GM19324 (cell line): ENCODE data around the gene SUMO1.

Experiments
- ATAC-seq: cut with Tn5 transposase; IDR thresholded peaks from one replicate; pipeline ENCODE4 v1.9.1; 2021; ENCODE audit warnings: mild to moderate bottlenecking, moderate library complexity; ENCODE audit not compliant: unreplicated experiment, low FRiP score

Gene SUMO1

GRCh38 chr2:202201220-202202160, 36.9 kb downstream of the SUMO1 start:
- ATAC-seq = no peak

DNA sequence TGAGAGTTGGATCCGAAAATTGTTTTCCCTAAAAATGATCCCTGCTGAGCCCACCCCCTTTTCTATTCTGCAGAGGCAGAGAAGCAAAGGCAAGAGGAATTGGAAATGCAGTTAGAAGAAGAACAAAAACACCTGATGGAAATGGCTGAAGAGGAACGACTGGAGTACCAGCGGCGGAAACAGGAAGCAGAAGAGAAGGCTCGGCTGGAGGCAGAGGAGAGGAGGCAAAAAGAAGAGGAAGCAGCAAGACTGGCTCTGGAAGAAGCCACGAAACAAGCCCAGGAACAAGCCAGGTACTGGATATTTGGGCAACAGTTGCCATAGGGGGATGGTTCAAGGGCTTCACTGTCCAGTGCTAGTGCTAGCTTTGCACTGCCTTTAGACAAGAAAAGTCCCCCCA, 41.7 kb downstream of the SUMO1 start:
- ATAC-seq = no peak

- no peak for ATAC-seq
Observed at GRCh38 chr2:202194418-202194817, 44.0 kb downstream of the SUMO1 start.

GRCh38 chr2:202193881-202194353, 44.5 kb downstream of the SUMO1 start:
- ATAC-seq = no peak

- no peak for ATAC-seq
Observed at GRCh38 chr2:202193305-202193704, 45.1 kb downstream of the SUMO1 start.

GRCh38 chr2:202187570-202187969, 50.8 kb downstream of the SUMO1 start:
- no peak for ATAC-seq

DNA sequence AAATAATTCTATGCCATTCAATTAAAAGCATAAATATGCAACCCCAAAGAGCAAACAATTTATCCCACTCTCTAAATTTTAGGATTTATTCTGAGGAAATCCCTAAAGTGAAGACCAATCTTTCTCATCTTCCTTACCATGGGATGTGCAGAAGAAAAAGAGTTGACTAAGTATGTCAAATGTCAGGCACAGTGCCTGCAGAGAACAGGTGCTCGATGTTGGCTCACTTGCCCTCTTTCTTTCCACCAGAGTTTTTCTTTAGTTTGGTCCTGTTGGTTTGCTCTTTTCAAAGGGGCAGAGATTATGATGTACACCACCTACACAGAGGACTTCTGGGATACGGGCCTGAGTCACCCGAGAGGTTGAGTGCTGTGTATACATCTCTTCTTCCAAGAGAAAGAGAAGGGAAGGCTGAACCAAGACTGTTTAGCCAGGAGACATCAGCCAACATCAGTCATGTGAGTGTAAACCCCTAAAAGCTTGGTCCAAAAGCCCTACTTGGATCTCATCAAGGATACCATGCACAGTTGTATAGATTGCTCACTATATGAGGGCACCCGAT, 51.7 kb downstream of the SUMO1 start:
- ATAC-seq = no peak

DNA sequence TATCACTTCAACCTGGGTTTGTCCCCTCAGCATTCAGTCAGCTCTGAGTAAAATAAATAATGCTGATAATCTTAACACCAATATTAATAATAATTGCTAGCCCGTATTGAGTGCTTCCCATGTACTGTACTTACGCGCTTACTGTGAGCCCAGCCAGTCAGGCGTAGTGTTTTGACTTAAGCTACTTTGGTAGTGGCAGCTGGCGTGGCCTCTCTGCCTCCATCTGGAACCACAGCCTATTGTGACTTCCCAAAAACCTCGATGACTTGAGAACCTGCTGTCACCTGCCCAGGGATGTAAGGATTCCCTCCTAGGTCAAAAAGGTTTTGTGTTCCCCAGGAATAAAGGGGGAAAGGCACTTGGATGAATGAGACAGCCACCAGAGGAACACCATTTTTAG, 53.2 kb downstream of the SUMO1 start:
- no peak for ATAC-seq

- ATAC-seq = no peak
Observed at GRCh38 chr2:202184557-202184956, 53.8 kb downstream of the SUMO1 start.

- no peak for ATAC-seq
Observed at GRCh38 chr2:202178346-202178958, 59.9 kb downstream of the SUMO1 start.

DNA sequence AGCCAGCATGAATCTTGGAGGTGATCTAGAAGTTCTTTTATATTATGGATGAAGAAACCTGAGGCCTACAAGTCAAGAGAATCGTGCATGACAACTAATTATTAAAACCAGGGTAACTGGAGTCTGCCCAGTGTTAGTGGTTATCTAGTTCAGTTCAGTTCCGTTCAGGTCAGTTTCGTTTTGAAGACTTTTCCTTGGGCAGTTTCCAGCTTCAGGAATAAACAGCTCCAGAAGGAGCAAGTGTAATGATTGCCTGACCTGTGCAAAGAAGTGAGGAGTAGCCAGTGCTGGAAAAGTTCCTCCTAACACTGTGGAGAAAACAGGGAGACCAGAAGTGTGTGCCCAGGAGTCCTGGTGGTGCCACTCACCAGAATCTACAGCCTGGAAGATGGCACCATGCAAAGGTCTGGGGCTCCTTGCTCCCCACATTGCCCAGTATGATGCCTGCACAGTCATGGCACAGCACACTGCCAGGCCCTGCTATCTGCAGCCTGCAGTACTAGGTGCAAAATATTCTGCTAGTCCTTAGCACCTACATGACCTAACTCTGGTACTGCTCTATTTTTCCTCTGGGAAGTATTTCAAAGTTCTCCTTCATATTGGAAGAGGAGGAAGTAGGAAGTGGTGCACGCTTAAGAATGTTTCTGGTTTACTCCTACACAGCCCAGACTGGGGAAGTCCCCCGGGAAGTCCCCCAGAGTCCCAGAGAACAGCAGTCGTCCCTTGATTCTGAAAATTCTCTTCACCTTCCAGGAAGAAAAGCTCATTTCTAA, 65.8 kb downstream of the SUMO1 start:
- no peak for ATAC-seq

GRCh38 chr2:202171241-202171825, 67.1 kb downstream of the SUMO1 start:
- no peak for ATAC-seq

DNA sequence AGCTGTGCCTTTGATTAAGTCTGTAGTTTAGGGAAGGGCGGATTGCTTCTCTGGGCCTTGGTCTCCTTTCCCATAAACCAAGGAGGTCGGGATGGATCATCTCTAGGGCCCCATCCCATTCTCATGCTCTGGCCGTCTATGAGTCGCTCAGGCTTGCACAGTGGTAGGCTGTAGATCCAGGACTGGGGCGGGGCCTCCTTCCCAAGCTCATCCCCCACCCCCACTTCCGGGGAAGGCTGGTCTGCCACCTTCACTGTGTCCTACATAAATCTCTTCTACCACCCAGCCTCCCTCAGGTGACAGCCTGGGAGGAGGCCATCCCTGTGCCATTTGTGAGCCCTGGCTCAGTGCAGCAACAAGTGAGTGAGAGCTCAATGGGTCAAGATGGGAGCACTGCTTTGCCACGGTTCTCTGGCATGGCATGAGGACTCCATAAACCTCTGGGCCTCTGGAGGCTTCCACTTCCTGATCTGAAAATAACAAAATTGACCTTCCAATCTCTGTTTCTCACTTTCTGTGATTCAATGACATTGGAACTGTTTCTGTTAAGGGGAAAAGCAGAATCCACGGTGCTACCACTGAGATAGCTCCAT, 68.5 kb downstream of the SUMO1 start:
- ATAC-seq = no peak

DNA sequence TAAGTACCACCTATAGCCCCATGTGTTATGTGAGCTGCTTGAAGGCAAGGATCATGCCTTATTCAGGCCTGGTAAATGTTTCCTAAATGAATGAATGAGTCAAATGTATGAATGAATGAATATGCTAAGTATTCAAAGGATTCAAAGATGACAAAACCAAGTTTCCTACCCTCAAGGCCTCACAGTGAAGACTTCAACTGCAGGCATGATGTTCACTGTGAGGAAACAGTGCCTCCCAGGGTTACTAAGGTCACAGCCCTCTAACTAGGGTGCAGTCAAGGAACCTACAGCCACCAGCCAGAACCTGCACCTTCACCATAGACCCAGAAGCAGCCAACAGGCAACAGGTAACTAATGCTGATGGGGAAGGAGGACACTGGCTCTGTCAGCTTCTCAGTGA, 69.3 kb downstream of the SUMO1 start:
- ATAC-seq = no peak

GRCh38 chr2:202165945-202166344, 72.5 kb downstream of the SUMO1 start:
- ATAC-seq = no peak

- no peak for ATAC-seq
Observed at GRCh38 chr2:202165208-202165607, 73.2 kb downstream of the SUMO1 start.

DNA sequence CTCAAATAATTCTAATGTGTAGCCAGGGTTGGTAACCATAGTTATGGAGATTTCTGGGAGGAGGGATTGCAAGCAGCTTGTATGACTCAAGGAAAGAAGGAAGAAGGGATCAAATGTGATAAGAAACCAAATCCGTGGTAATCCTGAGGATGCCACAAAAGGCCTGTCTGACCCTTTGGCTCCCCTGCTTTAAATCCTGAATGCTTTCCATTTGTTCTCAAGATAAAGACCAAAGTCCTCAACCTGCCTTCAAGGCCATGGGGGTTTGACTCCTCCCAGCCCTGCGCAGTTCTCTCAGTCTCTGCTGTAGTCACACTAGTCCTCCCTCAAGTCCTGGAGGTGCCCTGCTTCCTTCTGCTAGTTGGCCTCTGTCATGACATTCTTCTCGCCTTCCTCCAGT, 74.0 kb downstream of the SUMO1 start:
- ATAC-seq = no peak

DNA sequence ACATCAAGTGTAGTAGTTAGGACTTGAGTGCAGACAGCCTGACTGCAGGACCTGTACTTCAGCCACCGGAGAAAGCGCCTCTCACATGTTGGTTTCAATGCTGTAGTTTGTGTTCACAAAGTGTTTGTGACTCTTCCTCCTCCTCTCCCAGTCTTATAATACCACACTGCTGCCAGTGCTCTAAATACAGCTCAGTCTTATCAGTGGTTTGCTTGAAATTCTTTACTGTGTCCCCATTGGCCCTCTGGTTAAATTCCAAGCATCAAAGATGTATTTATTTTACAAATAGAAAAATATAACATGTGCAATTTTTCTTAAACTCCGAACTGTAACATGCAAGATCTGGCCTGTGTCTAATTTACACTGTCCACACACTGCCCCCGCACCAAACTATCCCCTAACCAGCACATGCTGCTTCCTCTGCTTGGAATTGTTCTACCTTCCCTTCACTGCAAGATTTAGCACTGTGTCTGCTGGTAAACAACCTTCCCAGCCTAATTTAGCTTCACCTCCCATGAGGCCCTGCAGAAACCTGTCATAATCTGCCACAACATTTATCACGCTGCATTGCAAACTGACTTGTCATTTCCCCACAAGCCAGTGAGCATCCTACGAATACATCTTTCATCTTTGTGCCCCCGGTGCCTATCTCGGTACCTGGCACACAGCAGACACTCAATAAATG, 77.1 kb downstream of the SUMO1 start:
- ATAC-seq = no peak

- ATAC-seq = no peak
Observed at GRCh38 chr2:202158796-202159195, 79.6 kb downstream of the SUMO1 start.
